Endothelial cell of umbilical vein (primary cell): ENCODE data around the gene CIB4. TPM values are rescaled to one million over a fixed set of nuclear protein-coding genes. Genes with fewer than 3 reads are reported as not detected.

Experiments used
- BruUV-seq: library from RNA; stranded (reverse); fragments of 400-500 nt; replicated peaks from 2 replicates; lab custom pipeline; 2021; lab: Mats Ljungman, UMichigan
- CTCF ChIA-PET: fragments of 300-600, 350-600 bp; sonication (Branson Sonifier 250); formaldehyde crosslinking; loops from one replicate; lab custom pipeline; 2021; ENCODE audit warnings: antibody characterized with exemption, inconsistent platforms; lab: Charles Lee
- POLR2A ChIA-PET: fragments of 300-600, 350-600 bp; sonication (Branson Sonifier 250); formaldehyde crosslinking; loops from one replicate; lab custom pipeline; 2021; ENCODE audit warnings: antibody characterized with exemption, inconsistent platforms; lab: Charles Lee
- DNase-seq: peaks from one replicate; pipeline ENCODE4 v3.0.0-alpha.2; 2011; ENCODE audit warnings: low read depth, low spot score
- FAIRE-seq: peaks from 2 replicates; lab custom pipeline; 2011; peaks lifted over from hg19 to GRCh38; lab: Jason Lieb, UNC
- H2AFZ ChIP-seq: 2 replicates; pipeline ENCODE4 v1.6.0; 2012; ENCODE audit warnings: low read depth, low read length, control low read depth, inconsistent platforms
- H3K27ac ChIP-seq: 2 replicates; pipeline ENCODE4 v1.5.1; 2011; ENCODE audit warnings: low read depth, mild to moderate bottlenecking, control low read depth, low read length, moderate library complexity; ENCODE audit not compliant: insufficient read depth
- H3K27me3 ChIP-seq, 2 experiments: 2 replicates each; pipeline versions ENCODE4 v1.6.0 to v1.6.1; 2011; ENCODE audit warnings: low read length in 2 of 2, mixed read lengths in 1 of 2; ENCODE audit not compliant: control insufficient read depth in 2 of 2, insufficient read depth in 2 of 2
- H3K36me3 ChIP-seq, 2 experiments: 2 replicates in 1 of 2; 3 replicates in 1 of 2; pipeline ENCODE4 v1.5.1; 2011; ENCODE audit warnings: low read length in 2 of 2, mild to moderate bottlenecking in 1 of 2, moderate library complexity in 1 of 2; ENCODE audit not compliant: control insufficient read depth in 2 of 2, insufficient read depth in 2 of 2; ENCODE audit errors: extremely low read depth in 1 of 2
- H3K4me1 ChIP-seq: 3 replicates; pipeline ENCODE4 v1.5.1; 2011; ENCODE audit warnings: mild to moderate bottlenecking, low read length; ENCODE audit not compliant: control insufficient read depth, insufficient read depth; ENCODE audit errors: extremely low read depth
- H3K4me2 ChIP-seq: 2 replicates; pipeline ENCODE4 v1.6.1; 2011; ENCODE audit warnings: low read length, control low read depth, mixed read lengths; ENCODE audit not compliant: insufficient read depth
- H3K4me3 ChIP-seq, 3 experiments: fragments of 200-600 bp in 1 of 3; sonication (generic), shearing (Covaris generic) in 1 of 3; replicated peaks in 1 of 3; 2 replicates each; pipeline ENCODE4 v1.5.1; 2011 to 2016; ENCODE audit warnings: control low read depth in 3 of 3, low read length in 3 of 3, mild to moderate bottlenecking in 2 of 3, inconsistent platforms in 1 of 3, low read depth in 1 of 3, moderate library complexity in 1 of 3; ENCODE audit not compliant: insufficient read depth in 1 of 3
- H3K79me2 ChIP-seq: 2 replicates; pipeline ENCODE4 v1.6.0; 2012; ENCODE audit warnings: low read length, inconsistent platforms; ENCODE audit not compliant: control insufficient read depth, insufficient read depth
- H3K9ac ChIP-seq: replicated peaks from 2 replicates; pipeline ENCODE3; 2011; ENCODE audit warnings: low read length, control low read depth; ENCODE audit not compliant: insufficient read depth; ENCODE audit errors: extremely low read depth
- H3K9me1 ChIP-seq: replicated peaks from 3 replicates; pipeline ENCODE4 v1.6.0; 2011; ENCODE audit warnings: mild to moderate bottlenecking, low read length; ENCODE audit not compliant: control insufficient read depth, insufficient read depth; ENCODE audit errors: extremely low read depth
- H3K9me3 ChIP-seq: replicated peaks from 2 replicates; pipeline ENCODE4 v1.5.1; 2012; ENCODE audit warnings: low read length, inconsistent platforms; ENCODE audit not compliant: control insufficient read depth, insufficient read depth
- H4K20me1 ChIP-seq: replicated peaks from 2 replicates; pipeline ENCODE3; 2011; ENCODE audit warnings: mild to moderate bottlenecking, low read length; ENCODE audit not compliant: control insufficient read depth, insufficient read depth; ENCODE audit errors: extremely low read depth
- EZH2 ChIP-seq: IDR thresholded peaks from 2 replicates; pipeline ENCODE4 v1.6.1; 2012; ENCODE audit warnings: borderline replicate concordance, low read depth, mild to moderate bottlenecking, moderate library complexity, low read length, inconsistent platforms; ENCODE audit not compliant: severe bottlenecking
- FOS ChIP-seq: IDR thresholded peaks from 2 replicates; pipeline ENCODE4 v1.6.1; 2011; ENCODE audit warnings: mild to moderate bottlenecking, low read length, moderate library complexity, borderline replicate concordance; ENCODE audit not compliant: insufficient read depth
- GATA2 ChIP-seq: IDR thresholded peaks from 2 replicates; pipeline ENCODE4 v1.7.0; 2011; ENCODE audit warnings: low read depth, mild to moderate bottlenecking, moderate library complexity, mixed read lengths, low read length; ENCODE audit not compliant: insufficient read length, insufficient read depth
- JUN ChIP-seq: IDR thresholded peaks from 2 replicates; pipeline ENCODE4 v1.6.1; 2011; ENCODE audit warnings: borderline replicate concordance, low read depth; ENCODE audit not compliant: insufficient read length, insufficient read depth
- MYC ChIP-seq: IDR thresholded peaks from one replicate; pipeline ENCODE4 v1.6.1; 2011; ENCODE audit warnings: mild to moderate bottlenecking, low read depth, low read length
- POLR2A ChIP-seq: IDR thresholded peaks from 2 replicates; pipeline ENCODE4 v1.6.1; 2012; ENCODE audit warnings: low read depth, mild to moderate bottlenecking, control low read depth, low read length
- POLR2AphosphoS5 ChIP-seq: IDR thresholded peaks from 2 replicates; pipeline ENCODE4 v1.6.1; 2012; ENCODE audit warnings: low read depth, mild to moderate bottlenecking, control low read depth, low read length, moderate library complexity; ENCODE audit not compliant: insufficient read depth
- dilution Hi-C: fragments of 300-500 bp; cut with MboI; formaldehyde crosslinking; loops from one replicate; pipeline ENCODE4 v1.15.0; 2019; ENCODE audit warnings: low sequenced_read_pairs; ENCODE audit not compliant: extremely low pct_ligation_motif_present
- intact Hi-C: fragments of 100-400 bp; cut with micrococcal nuclease; formaldehyde crosslinking; loops from one replicate; pipeline ENCODE4 v1.10.0; 2022
- polyA plus RNA-seq, 4 experiments: library from polyadenylated mRNA; depleted of rRNA in 3 of 4; stranded (reverse) in 3 of 4; unstranded in 1 of 4; fragments of >200 nt; gene quantifications; 2 replicates each; pipeline versions ENCODE4 v1.2.1 to v1.2.3, GENCODE V29; 2011 to 2012; ENCODE audit warnings: missing spikeins in 1 of 4
- total RNA-seq: library from RNA; stranded (reverse); gene quantifications from 2 replicates; pipeline ENCODE4 v1.2.3, GENCODE V29; 2021
- TF ChIP-seq, protein P1 (sequence below): IDR thresholded peaks from 2 replicates; pipeline ENCODE4 v1.6.1; 2011; ENCODE audit not compliant: insufficient read depth, insufficient read length
- TF ChIP-seq, protein P2 (sequence below), 2 donors: IDR thresholded peaks; 1 replicate in 1 of 2; 2 replicates in 1 of 2; pipeline ENCODE4 v1.5.1; 2011; ENCODE audit warnings: low read length in 2 of 2, mild to moderate bottlenecking in 2 of 2, moderate library complexity in 2 of 2, control low read depth in 1 of 2, inconsistent platforms in 1 of 2, low read depth in 1 of 2; ENCODE audit not compliant: insufficient read depth in 1 of 2; ENCODE audit errors: extremely low read depth in 1 of 2

The CIB4 gene
- total and polyA plus RNA-seq, 2 donors (not counting 3 experiments of a cell fraction or from before 2014, with no cell fraction given) = not detected

DNA sequence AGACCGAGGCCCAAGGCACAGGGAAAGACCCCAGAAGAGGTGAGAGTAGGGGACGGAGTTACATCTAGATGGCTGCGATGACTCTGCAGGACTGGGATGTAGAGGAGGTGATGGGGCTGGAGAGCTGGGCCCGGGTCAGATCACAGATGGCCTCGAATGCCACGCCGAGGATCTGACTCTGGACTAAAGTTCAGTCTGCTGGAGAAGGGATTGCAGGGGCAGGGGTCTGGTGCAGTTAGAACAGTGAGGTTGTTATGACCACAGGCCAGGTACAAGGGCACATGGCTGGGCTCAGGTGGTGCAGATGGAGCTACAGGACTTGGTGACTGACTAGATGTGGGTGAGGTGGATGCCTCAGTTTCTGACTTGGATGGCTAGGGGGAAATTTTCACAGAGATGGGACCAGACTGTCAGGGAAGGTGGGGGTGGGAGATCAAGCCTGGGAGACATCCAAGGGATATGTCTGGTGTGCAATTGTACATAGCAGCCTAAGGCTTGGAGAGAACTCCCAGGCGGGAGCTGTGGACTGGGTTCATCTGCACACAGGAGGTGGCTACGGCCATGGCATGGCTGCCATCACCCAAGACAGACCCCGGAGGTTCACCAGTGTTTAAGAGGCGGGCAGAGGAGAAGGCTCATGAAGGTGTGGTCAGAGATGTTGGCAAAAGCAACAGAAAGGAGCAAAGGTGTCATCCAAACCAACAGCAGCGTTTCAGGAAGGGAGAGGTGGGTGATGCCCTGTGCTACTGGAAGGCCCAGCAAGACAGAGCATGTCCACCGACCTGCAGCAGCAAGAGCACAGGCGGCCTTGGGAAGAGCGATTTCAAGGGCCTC is 66.9 kb downstream of the CIB4 start:
- Histone ChIP-seq H3K79me2 (no peaks in the 10 kb centered on the region), H2AFZ (no peak overlapping the region), H4K20me1 (no peaks in the 10 kb centered on the region), H3K9me3 (no peaks in the 10 kb centered on the region), H3K4me1 (no peaks in the 10 kb centered on the region), H3K4me3 (no peak overlapping the region), H3K4me2 (no peak overlapping the region), H3K36me3 (no peaks in the 10 kb centered on the region), H3K27ac (no peak overlapping the region), H3K9ac (no peak overlapping the region), H3K27me3 (peaks cover 3 to 11% of the 10 kb centered on the region in 2 experiments), H3K9me1 (no peaks in the 10 kb centered on the region)
- FAIRE-seq (no peak), DNase-seq (no peak)
- ChIA-PET POLR2A (no interaction called here), CTCF (interaction anchor here (0.9 to 1.4 kb wide), 5 partner anchors 19 to 172 kb away, joined by 3 to 4 read pairs (median 3); no protein-coding TSS in a partner anchor)
- dilution Hi-C loops (no loop called here), intact Hi-C loops (no loop called here)
- TF ChIP-seq FOS (no peak), GATA2 (no peak)
- TF ChIP-seq, protein P1, sequence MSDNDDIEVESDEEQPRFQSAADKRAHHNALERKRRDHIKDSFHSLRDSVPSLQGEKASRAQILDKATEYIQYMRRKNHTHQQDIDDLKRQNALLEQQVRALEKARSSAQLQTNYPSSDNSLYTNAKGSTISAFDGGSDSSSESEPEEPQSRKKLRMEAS = no peak
- BruUV-seq = no TSS peak

DNA sequence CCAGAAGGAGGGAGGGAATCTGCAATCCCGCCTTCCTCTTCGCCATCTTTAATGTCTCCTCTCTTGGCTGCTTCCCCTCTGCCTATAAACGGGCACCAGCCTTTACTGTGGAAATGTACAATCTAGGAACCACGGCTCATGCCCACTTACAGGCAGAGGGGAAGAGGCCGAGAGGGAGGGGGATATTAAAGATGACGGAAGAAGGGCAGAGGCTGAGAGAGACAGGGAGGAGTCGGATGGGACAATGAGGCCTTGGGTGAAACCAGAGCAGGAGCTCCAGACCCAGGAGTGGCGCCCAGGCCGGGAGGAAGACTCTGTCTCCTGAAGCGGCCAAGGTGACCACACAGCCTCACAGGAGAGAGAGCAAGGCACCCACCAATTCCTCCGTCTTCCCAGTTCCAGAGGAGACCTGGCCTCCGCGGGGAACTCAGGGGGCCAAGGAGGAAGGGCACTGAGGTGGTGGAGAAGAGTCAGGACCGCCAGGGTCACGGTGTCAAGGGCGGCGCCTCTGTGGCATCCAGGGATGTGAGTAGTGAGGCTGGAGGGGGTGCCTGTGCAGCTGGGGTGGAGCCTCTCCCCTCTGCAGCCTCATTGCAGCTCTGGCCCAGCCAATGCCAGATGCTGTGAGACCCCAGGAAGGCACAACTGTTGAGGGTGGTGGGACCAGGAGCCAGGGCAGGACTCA is 67.8 kb downstream of the CIB4 start:
- Histone ChIP-seq H2AFZ (no peak overlapping the region), H3K27ac (no peak overlapping the region), H3K9me1 (no peaks in the 10 kb centered on the region), H3K9me3 (no peaks in the 10 kb centered on the region), H4K20me1 (no peaks in the 10 kb centered on the region), H3K9ac (no peak overlapping the region), H3K4me3 (no peak overlapping the region), H3K4me1 (no peaks in the 10 kb centered on the region), H3K4me2 (no peak overlapping the region), H3K79me2 (no peaks in the 10 kb centered on the region), H3K27me3 (peaks cover 3 to 11% of the 10 kb centered on the region in 2 experiments), H3K36me3 (no peaks in the 10 kb centered on the region)
- no peak for DNase-seq
- intact Hi-C loops (no loop called here), dilution Hi-C loops (no loop called here)
- BruUV-seq = no TSS peak
- no peak for FAIRE-seq
- TF ChIP-seq, protein P1 = no peak
- TF ChIP-seq EZH2 = no peak
- TF ChIP-seq POLR2AphosphoS5 = no peak
- no peak for TF ChIP-seq FOS
- TF ChIP-seq, protein P2, sequence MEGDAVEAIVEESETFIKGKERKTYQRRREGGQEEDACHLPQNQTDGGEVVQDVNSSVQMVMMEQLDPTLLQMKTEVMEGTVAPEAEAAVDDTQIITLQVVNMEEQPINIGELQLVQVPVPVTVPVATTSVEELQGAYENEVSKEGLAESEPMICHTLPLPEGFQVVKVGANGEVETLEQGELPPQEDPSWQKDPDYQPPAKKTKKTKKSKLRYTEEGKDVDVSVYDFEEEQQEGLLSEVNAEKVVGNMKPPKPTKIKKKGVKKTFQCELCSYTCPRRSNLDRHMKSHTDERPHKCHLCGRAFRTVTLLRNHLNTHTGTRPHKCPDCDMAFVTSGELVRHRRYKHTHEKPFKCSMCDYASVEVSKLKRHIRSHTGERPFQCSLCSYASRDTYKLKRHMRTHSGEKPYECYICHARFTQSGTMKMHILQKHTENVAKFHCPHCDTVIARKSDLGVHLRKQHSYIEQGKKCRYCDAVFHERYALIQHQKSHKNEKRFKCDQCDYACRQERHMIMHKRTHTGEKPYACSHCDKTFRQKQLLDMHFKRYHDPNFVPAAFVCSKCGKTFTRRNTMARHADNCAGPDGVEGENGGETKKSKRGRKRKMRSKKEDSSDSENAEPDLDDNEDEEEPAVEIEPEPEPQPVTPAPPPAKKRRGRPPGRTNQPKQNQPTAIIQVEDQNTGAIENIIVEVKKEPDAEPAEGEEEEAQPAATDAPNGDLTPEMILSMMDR (IDR thresholded peaks at IDR 0.05; ENCODE audit: extremely low read depth in 1 of 2, insufficient read depth in 1 of 2, low read depth in 1 of 2, low read length in 2 of 2) = no peak
- no peak for TF ChIP-seq MYC
- TF ChIP-seq GATA2 = no peak
- no peak for TF ChIP-seq JUN
- TF ChIP-seq POLR2A = no peak
- ChIA-PET POLR2A (no interaction called here), CTCF (interaction anchor here (1.1 to 1.4 kb wide), 3 partner anchors 18 to 72 kb away, joined by 3 read pairs; no protein-coding TSS in a partner anchor)
